H9 (cell line): ENCODE results near the gene PAK5. TPM values are rescaled to one million over a fixed set of nuclear protein-coding genes. Genes with fewer than 3 reads are reported as not detected.

ENCODE experiments used
- DNase-seq: peaks from one replicate; pipeline ENCODE4 v3.0.0-alpha.2; 2017
- H2AFZ ChIP-seq: one replicate; pipeline ENCODE4 v1.6.1; 2013; ENCODE audit warnings: mild to moderate bottlenecking, low read length, control low read depth, moderate library complexity
- H2AK5ac ChIP-seq: 2 replicates; pipeline ENCODE4 v1.6.1; 2013; ENCODE audit warnings: low read length, control low read depth, mixed read lengths; ENCODE audit not compliant: insufficient read length
- H2BK120ac ChIP-seq: one replicate; pipeline ENCODE4 v1.6.1; 2013; ENCODE audit warnings: low read depth, mild to moderate bottlenecking, low read length, control low read depth, inconsistent platforms; ENCODE audit not compliant: poor library complexity, severe bottlenecking
- H2BK12ac ChIP-seq: 2 replicates; pipeline ENCODE4 v1.6.1; 2013; ENCODE audit warnings: low read length, control low read depth, mixed read lengths, low read depth; ENCODE audit not compliant: insufficient read length
- H2BK15ac ChIP-seq: 2 replicates; pipeline ENCODE4 v1.6.1; 2013; ENCODE audit warnings: low read depth, low read length, control low read depth
- H2BK20ac ChIP-seq: one replicate; pipeline ENCODE4 v1.6.1; 2013; ENCODE audit warnings: low read depth, mild to moderate bottlenecking, low read length, control low read depth, inconsistent platforms; ENCODE audit not compliant: poor library complexity, severe bottlenecking
- H2BK5ac ChIP-seq: 2 replicates; pipeline ENCODE4 v1.6.1; 2013; ENCODE audit warnings: low read length, control low read depth, mixed read lengths; ENCODE audit not compliant: insufficient read length
- H3K14ac ChIP-seq: 2 replicates; pipeline ENCODE4 v1.6.1; 2013; ENCODE audit warnings: low read length, control low read depth; ENCODE audit not compliant: insufficient read depth
- H3K18ac ChIP-seq: 2 replicates; pipeline ENCODE4 v1.6.1; 2013; ENCODE audit warnings: low read depth, mild to moderate bottlenecking, mixed read lengths, low read length, control low read depth; ENCODE audit not compliant: insufficient read length
- H3K23ac ChIP-seq: 2 replicates; pipeline ENCODE4 v1.6.1; 2013; ENCODE audit warnings: low read length, control low read depth, mixed read lengths, low read depth; ENCODE audit not compliant: insufficient read length
- H3K23me2 ChIP-seq: 2 replicates; pipeline ENCODE4 v1.6.1; 2013; ENCODE audit warnings: low read depth, mild to moderate bottlenecking, mixed read lengths, low read length, control low read depth; ENCODE audit not compliant: insufficient read length, poor library complexity, severe bottlenecking
- H3K27ac ChIP-seq: 2 replicates; pipeline ENCODE4 v1.5.1; 2013; ENCODE audit warnings: low read length, control low read depth, mixed read lengths, low read depth; ENCODE audit not compliant: insufficient read length
- H3K27me3 ChIP-seq: 2 replicates; pipeline ENCODE4 v1.6.1; 2013; ENCODE audit warnings: low read length, control low read depth, inconsistent platforms; ENCODE audit not compliant: insufficient read depth
- H3K4ac ChIP-seq: 2 replicates; pipeline ENCODE4 v1.6.1; 2013; ENCODE audit warnings: low read depth, mild to moderate bottlenecking, control low read depth, inconsistent platforms, low read length, moderate library complexity
- H3K4me1 ChIP-seq: 2 replicates; pipeline ENCODE4 v1.6.1; 2013; ENCODE audit warnings: low read length, control low read depth, inconsistent platforms; ENCODE audit not compliant: insufficient read depth
- H3K4me2 ChIP-seq: 2 replicates; pipeline ENCODE4 v1.6.1; 2013; ENCODE audit warnings: low read length, control low read depth, mixed read lengths; ENCODE audit not compliant: insufficient read length, insufficient read depth
- H3K56ac ChIP-seq: 2 replicates; pipeline ENCODE4 v1.6.1; 2013; ENCODE audit warnings: low read depth, mild to moderate bottlenecking, mixed read lengths, low read length, control low read depth; ENCODE audit not compliant: insufficient read length
- H3K79me1 ChIP-seq: 2 replicates; pipeline ENCODE4 v1.6.1; 2013; ENCODE audit warnings: low read depth, mild to moderate bottlenecking, moderate library complexity, low read length, control low read depth, inconsistent platforms; ENCODE audit not compliant: insufficient read depth, poor library complexity, severe bottlenecking
- H3K79me2 ChIP-seq: 2 replicates; pipeline ENCODE4 v1.6.1; 2013; ENCODE audit warnings: low read length, control low read depth, inconsistent platforms; ENCODE audit not compliant: insufficient read depth
- H3K9ac ChIP-seq: 2 replicates; pipeline ENCODE4 v1.6.1; 2013; ENCODE audit warnings: low read length, control low read depth, mixed read lengths; ENCODE audit not compliant: insufficient read length; ENCODE audit errors: extremely low read depth
- H3K9me3 ChIP-seq: one replicate; pipeline ENCODE4 v1.6.1; 2013; ENCODE audit warnings: low read depth, low read length, inconsistent platforms; ENCODE audit not compliant: control insufficient read depth
- H3T11ph ChIP-seq: one replicate; pipeline ENCODE4 v1.6.1; 2013; ENCODE audit warnings: mild to moderate bottlenecking, low read length, control low read depth, inconsistent platforms
- H4K20me1 ChIP-seq: one replicate; pipeline ENCODE4 v1.6.1; 2013; ENCODE audit not compliant: control insufficient read depth, insufficient read length, insufficient read depth
- H4K5ac ChIP-seq: 2 replicates; pipeline ENCODE4 v1.6.1; 2013; ENCODE audit warnings: low read depth, mild to moderate bottlenecking, mixed read lengths, low read length, control low read depth; ENCODE audit not compliant: insufficient read length
- H4K8ac ChIP-seq: replicated peaks from 2 replicates; pipeline ENCODE4 v1.6.1; 2013; ENCODE audit warnings: low read length, control low read depth, mixed read lengths, low read depth; ENCODE audit not compliant: insufficient read length
- H4K91ac ChIP-seq: 2 replicates; pipeline ENCODE4 v1.6.1; 2013; ENCODE audit warnings: low read depth, mild to moderate bottlenecking, moderate library complexity, mixed read lengths, low read length, control low read depth; ENCODE audit not compliant: insufficient read length
- H3K27ac Mint-ChIP-seq, 3 experiments: 2 replicates in 2 of 3; 3 replicates in 1 of 3; pipeline ENCODE4 v1.8.0; 2020 to 2021; ENCODE audit warnings: mixed read lengths in 3 of 3, mild to moderate bottlenecking in 1 of 3, moderate library complexity in 1 of 3
- H3K27me3 Mint-ChIP-seq: 2 replicates; pipeline ENCODE4 v1.8.0; 2021; ENCODE audit warnings: low read depth, mild to moderate bottlenecking, moderate library complexity, mixed read lengths
- H3K36me3 Mint-ChIP-seq, 3 experiments: 2 replicates in 2 of 3; 3 replicates in 1 of 3; pipeline ENCODE4 v1.8.0; 2020 to 2021; ENCODE audit warnings: low read depth in 3 of 3, mixed read lengths in 3 of 3; ENCODE audit not compliant: insufficient read depth in 1 of 3
- H3K4me1 Mint-ChIP-seq, 2 experiments: 2 replicates each; pipeline ENCODE4 v1.8.0; 2020; ENCODE audit warnings: mixed read lengths in 2 of 2
- H3K4me3 Mint-ChIP-seq, 2 experiments: 2 replicates in 1 of 2; 3 replicates in 1 of 2; pipeline ENCODE4 v1.8.0; 2020 to 2021; ENCODE audit warnings: mild to moderate bottlenecking in 2 of 2, mixed read lengths in 2 of 2, moderate library complexity in 1 of 2
- H3K9me3 Mint-ChIP-seq, 2 experiments: 2 replicates in 1 of 2; 3 replicates in 1 of 2; pipeline ENCODE4 v1.8.0; 2020; ENCODE audit warnings: mild to moderate bottlenecking in 2 of 2, mixed read lengths in 2 of 2, moderate library complexity in 1 of 2
- total RNA-seq: library from RNA; stranded (reverse); gene quantifications from 2 replicates; pipeline ENCODE4 v1.2.1, GENCODE V29; 2021
- TF ChIP-seq, protein P1 (sequence below): fragments of 200-600 bp; sonication (generic); conservative IDR thresholded peaks from 3 replicates; pipeline ENCODE4 v1.8.0; 2021; ENCODE audit warnings: antibody characterized with exemption, mild to moderate bottlenecking

The PAK5 gene
- total RNA-seq, 1 experiment from 2014 or later = 0.20 TPM

DNA sequence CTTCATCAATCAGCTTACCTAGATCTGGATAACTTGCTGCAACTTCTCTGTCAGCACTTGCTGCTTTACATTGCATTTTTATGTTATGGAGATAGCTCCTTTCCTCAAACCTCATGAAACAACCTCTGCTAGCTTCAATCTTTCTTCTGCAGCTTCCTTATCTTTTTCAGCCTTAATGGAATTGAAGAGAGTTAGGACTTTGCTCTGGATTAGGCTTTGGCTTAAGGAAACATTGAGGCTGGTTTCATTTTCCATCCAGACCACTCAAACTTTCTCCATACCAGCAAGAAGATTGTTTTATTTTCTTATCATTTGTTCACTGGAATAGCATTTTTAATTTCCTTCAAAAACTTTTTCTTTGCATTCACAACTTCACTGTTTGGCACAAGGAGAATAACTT lies 48.8 kb upstream of the PAK5 start:
- no peak overlapping the region for H3K27ac Mint-ChIP-seq
- no peak overlapping the region for H4K5ac ChIP-seq

More for the DNA sequence above, 48.8 kb upstream of the PAK5 start:
- Mint-ChIP-seq H3K27me3 (no peaks in the 10 kb centered on the region), H3K36me3 (peaks cover 0 to 11% (median 0%) of the 10 kb centered on the region in 3 experiments; a peak in 4 of 7 replicates), H3K4me1 (peaks cover 6% of the 10 kb centered on the region in 2 experiments; a peak in 3 of 4 replicates), H3K9me3 (peaks cover 7 to 10% of the 10 kb centered on the region in 2 experiments; a peak in 2 of 5 replicates), H3K4me3 (no peak overlapping the region)
- Histone ChIP-seq H3K18ac (no peak overlapping the region), H2AK5ac (no peak overlapping the region), H3K14ac (no peak overlapping the region), H2BK15ac (no peak overlapping the region), H3K4ac (no peak overlapping the region), H3K4me1 (no peaks in the 10 kb centered on the region), H2BK20ac (no peak overlapping the region), H2AFZ (no peak overlapping the region), H3K27ac (no peak overlapping the region), H3K23me2 (no peaks in the 10 kb centered on the region), H3K9me3 (no peaks in the 10 kb centered on the region), H3K56ac (no peak overlapping the region), H3K27me3 (no peaks in the 10 kb centered on the region), H3K4me2 (no peak overlapping the region), H2BK12ac (no peak overlapping the region), H4K20me1 (no peaks in the 10 kb centered on the region), H3T11ph (no peak overlapping the region), H2BK120ac (no peak overlapping the region), H2BK5ac (no peak overlapping the region), H4K91ac (no peak overlapping the region), H3K79me1 (no peaks in the 10 kb centered on the region), H3K23ac (no peak overlapping the region), H4K8ac (no peak overlapping the region), H3K79me2 (no peaks in the 10 kb centered on the region), H3K9ac (no peak overlapping the region)
- no peak for DNase-seq
- TF ChIP-seq, protein P1, sequence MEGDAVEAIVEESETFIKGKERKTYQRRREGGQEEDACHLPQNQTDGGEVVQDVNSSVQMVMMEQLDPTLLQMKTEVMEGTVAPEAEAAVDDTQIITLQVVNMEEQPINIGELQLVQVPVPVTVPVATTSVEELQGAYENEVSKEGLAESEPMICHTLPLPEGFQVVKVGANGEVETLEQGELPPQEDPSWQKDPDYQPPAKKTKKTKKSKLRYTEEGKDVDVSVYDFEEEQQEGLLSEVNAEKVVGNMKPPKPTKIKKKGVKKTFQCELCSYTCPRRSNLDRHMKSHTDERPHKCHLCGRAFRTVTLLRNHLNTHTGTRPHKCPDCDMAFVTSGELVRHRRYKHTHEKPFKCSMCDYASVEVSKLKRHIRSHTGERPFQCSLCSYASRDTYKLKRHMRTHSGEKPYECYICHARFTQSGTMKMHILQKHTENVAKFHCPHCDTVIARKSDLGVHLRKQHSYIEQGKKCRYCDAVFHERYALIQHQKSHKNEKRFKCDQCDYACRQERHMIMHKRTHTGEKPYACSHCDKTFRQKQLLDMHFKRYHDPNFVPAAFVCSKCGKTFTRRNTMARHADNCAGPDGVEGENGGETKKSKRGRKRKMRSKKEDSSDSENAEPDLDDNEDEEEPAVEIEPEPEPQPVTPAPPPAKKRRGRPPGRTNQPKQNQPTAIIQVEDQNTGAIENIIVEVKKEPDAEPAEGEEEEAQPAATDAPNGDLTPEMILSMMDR = no peak
